Measurements from ENCODE around the gene NUP188.

Gene NUP188

GRCh38 chr9:128947527-128948301 is at the start of gene NUP188, which contains the start of gene DOLK:
TSS of gene NUP188 (plus strand) at chr9:128947699. CDS start at chr9:128947720, 21 bp downstream.
TSS of gene DOLK (minus strand) at chr9:128947603. CDS start at chr9:128947303, 300 bp downstream.
- peak; percentile 97 for DNase-seq

GRCh38 chr9:128898382-128898781 is 49.1 kb upstream of the NUP188 start:
- DNase-seq = no peak

- no peak for DNase-seq
These were observed 48.5 kb upstream of the NUP188 start for GRCh38 chr9:128898845-128899565.

GRCh38 chr9:128899566-128900322 is 47.8 kb upstream of the NUP188 start:
- DNase-seq = no peak

GRCh38 chr9:128901379-128901778 is 46.1 kb upstream of the NUP188 start:
- DNase-seq = no peak

GRCh38 chr9:128901822-128902221 is 45.7 kb upstream of the NUP188 start:
- DNase-seq = no peak

GRCh38 chr9:128902351-128903078 is 45.0 kb upstream of the NUP188 start:
- DNase-seq = peak; percentile 80

- DNase-seq = no peak
These were observed 44.4 kb upstream of the NUP188 start for GRCh38 chr9:128903079-128903461.

GRCh38 chr9:128903871-128904620 is 43.5 kb upstream of the NUP188 start:
- no peak for DNase-seq

GRCh38 chr9:128905964-128906363 is 41.5 kb upstream of the NUP188 start:
- DNase-seq = no peak

- DNase-seq = no peak
These were observed 40.8 kb upstream of the NUP188 start for GRCh38 chr9:128906741-128907140.

GRCh38 chr9:128908372-128908771 is 39.1 kb upstream of the NUP188 start:
- DNase-seq = no peak

- no peak for DNase-seq
These were observed 37.6 kb upstream of the NUP188 start for GRCh38 chr9:128909859-128910258.

GRCh38 chr9:128910906-128911305 is 36.6 kb upstream of the NUP188 start:
- DNase-seq = no peak

GRCh38 chr9:128911529-128912035 is 35.9 kb upstream of the NUP188 start:
- DNase-seq = no peak

- no peak for DNase-seq
These were observed 35.1 kb upstream of the NUP188 start for GRCh38 chr9:128912270-128912853.

GRCh38 chr9:128913048-128913900 is 34.2 kb upstream of the NUP188 start:
- DNase-seq = no peak

GRCh38 chr9:128913995-128914772 is 33.3 kb upstream of the NUP188 start:
- no peak for DNase-seq

- DNase-seq = no peak
These were observed 31.3 kb upstream of the NUP188 start for GRCh38 chr9:128916204-128916603.

- DNase-seq = no peak
These were observed 30.8 kb upstream of the NUP188 start for GRCh38 chr9:128916745-128917144.

All from stimulated activated naive CD4-positive, alpha-beta T cell treated with Interleukin-2 at 50 U/mL for 16 hours (primary cell).